Lower lobe of right lung (tissue), 2 donors: Measurements from ENCODE around the gene CBS. TPM values are rescaled to one million over a fixed set of nuclear protein-coding genes. Genes with fewer than 3 reads are reported as not detected.

Source experiments
- ATAC-seq, 2 donors: fragments of 200-7000 bp; cut with Tn5 transposase; one replicate each; pipeline ENCODE4 v1.9.1; 2020 to 2022; ENCODE audit warnings: mild to moderate bottlenecking in 2 of 2, moderate library complexity in 2 of 2
- DNase-seq: peaks from one replicate; pipeline ENCODE4 v3.0.0-alpha.2; 2020
- H3K27ac ChIP-seq: fragments of 200-600 bp; one replicate; pipeline ENCODE4 v1.8.0; 2022
- H3K27me3 ChIP-seq: fragments of 200-600 bp; one replicate; pipeline ENCODE4 v1.8.0; 2022; ENCODE audit warnings: low read depth
- H3K36me3 ChIP-seq: fragments of 200-600 bp; one replicate; pipeline ENCODE4 v1.8.0; 2022; ENCODE audit warnings: mild to moderate bottlenecking
- H3K4me1 ChIP-seq: fragments of 200-600 bp; one replicate; pipeline ENCODE4 v1.8.0; 2022
- H3K4me3 ChIP-seq: fragments of 200-600 bp; one replicate; pipeline ENCODE4 v1.8.0; 2022; ENCODE audit warnings: mild to moderate bottlenecking
- H3K9me3 ChIP-seq: fragments of 200-600 bp; one replicate; pipeline ENCODE4 v1.8.0; 2022
- intact Hi-C: fragments of 100-400 bp; cut with DNase I; formaldehyde crosslinking; loops from one replicate; pipeline ENCODE4 v1.11.0; 2022
- total RNA-seq: library from RNA; stranded (reverse); fragmentation: NEBNext Ultra II Directional; extraction: Animal tissue kit (Norgen Biotek cat#: 25700); gene quantifications from one replicate; pipeline ENCODE4 v1.2.1, GENCODE V29; 2021
- TF ChIP-seq, protein P1 (sequence below): fragments of 200-600 bp; IDR thresholded peaks from one replicate; pipeline ENCODE4 v1.8.0; 2022; ENCODE audit warnings: antibody characterized with exemption, mild to moderate bottlenecking
- donor health status: DM: no; HTN: yes; CAD: no; lungs with severe emphysema.

The CBS gene
- total RNA-seq, 1 donor from 2014 or later, result 82.3 TPM

DNA sequence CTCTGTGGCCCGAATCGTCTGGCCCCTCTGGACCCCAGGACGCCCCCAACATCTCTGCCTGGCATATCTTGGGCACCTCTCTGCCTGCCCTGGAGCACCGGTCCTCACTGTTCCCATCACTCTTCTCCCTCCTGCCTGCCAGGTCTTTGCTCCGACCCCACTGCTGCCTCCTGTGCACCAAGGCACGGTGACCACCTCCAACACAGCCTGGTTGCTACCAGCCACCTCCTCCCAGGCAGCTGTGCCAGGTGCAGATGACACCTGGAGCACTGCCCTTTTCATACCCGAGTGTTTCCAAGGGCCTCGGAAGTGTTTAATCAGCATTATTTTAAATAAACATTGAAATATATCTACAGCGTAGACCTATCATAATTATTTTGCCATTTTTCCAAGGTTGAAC, 70.0 kb downstream of the CBS start:
- ATAC-seq, result no peak
- Histone ChIP-seq H3K4me3 (no peak overlapping the region), H3K27me3 (no peaks in the 10 kb centered on the region), H3K9me3 (no peaks in the 10 kb centered on the region), H3K27ac (no peak overlapping the region), H3K4me1 (peaks cover 8% of the 10 kb centered on the region), H3K36me3 (peaks cover 54% of the 10 kb centered on the region)
- intact Hi-C loops, result no loop called here
- DNase-seq, result no peak
- TF ChIP-seq, protein P1, sequence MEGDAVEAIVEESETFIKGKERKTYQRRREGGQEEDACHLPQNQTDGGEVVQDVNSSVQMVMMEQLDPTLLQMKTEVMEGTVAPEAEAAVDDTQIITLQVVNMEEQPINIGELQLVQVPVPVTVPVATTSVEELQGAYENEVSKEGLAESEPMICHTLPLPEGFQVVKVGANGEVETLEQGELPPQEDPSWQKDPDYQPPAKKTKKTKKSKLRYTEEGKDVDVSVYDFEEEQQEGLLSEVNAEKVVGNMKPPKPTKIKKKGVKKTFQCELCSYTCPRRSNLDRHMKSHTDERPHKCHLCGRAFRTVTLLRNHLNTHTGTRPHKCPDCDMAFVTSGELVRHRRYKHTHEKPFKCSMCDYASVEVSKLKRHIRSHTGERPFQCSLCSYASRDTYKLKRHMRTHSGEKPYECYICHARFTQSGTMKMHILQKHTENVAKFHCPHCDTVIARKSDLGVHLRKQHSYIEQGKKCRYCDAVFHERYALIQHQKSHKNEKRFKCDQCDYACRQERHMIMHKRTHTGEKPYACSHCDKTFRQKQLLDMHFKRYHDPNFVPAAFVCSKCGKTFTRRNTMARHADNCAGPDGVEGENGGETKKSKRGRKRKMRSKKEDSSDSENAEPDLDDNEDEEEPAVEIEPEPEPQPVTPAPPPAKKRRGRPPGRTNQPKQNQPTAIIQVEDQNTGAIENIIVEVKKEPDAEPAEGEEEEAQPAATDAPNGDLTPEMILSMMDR, result no peak

DNA sequence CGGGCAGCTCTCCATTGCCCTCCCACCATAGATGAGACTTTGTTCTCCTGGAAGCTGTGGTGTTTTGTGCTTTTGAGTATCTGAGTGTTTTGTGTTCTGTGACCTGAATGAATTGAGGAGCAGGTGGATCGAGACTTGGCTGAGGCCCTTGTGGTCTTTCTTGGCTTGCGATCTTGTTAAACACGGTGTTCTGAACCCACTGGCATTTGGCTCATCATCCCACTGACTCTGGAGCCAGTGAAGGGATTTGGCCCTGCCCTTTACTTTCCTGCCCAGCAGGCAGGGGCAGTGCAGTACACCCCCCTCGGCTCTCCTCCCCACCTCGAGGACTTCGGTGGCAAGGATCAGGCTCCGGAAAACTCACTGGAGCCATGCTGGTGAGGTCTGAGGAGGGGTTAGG, 70.7 kb downstream of the CBS start:
- H3K27ac ChIP-seq, result no peak overlapping the region
- peaks cover 47% of the 10 kb centered on the region for H3K36me3 ChIP-seq
- intact Hi-C loops, result no loop called here
- H3K4me1 ChIP-seq, result peaks cover 8% of the 10 kb centered on the region
- H3K4me3 ChIP-seq, result no peak overlapping the region
- DNase-seq, result no peak
- H3K9me3 ChIP-seq, result peaks cover 5% of the 10 kb centered on the region
- no peaks in the 10 kb centered on the region for H3K27me3 ChIP-seq
- no peak for ATAC-seq
- TF ChIP-seq, protein P1, result no peak

Other genes with a start within 250 kb of the CBS start
- 17.1 TPM for gene WDR4, start 196.3 kb downstream of the CBS start, total RNA-seq
- 35.7 TPM for gene NDUFV3, start 182.5 kb downstream of the CBS start, total RNA-seq
- not detected for gene ERVH48-1, start 150.2 kb downstream of the CBS start, total RNA-seq
- gene PKNOX1, start 101.3 kb downstream of the CBS start, total RNA-seq, result 17.5 TPM
- gene U2AF1, start 31.7 kb upstream of the CBS start, total RNA-seq, result 43.0 TPM
- not detected for gene CRYAA, start 93.2 kb upstream of the CBS start, total RNA-seq